RWPE1 (cell line): ENCODE measurements around the gene SPATA31D1.

Source experiments
- CTCF ChIA-PET: fragments of 350-600 bp; sonication (Branson Sonifier 250); formaldehyde crosslinking; extraction: SDS; loops from one replicate; lab custom pipeline; 2021; lab: Yijun Ruan, JAX
- POLR2A ChIA-PET: fragments of 400-600 bp; formaldehyde crosslinking; extraction: SDS; loops from one replicate; lab custom pipeline; 2020; ENCODE audit warnings: antibody characterized with exemption; ENCODE audit not compliant: low non-redundant PET; lab: Yijun Ruan, JAX
- DNase-seq: peaks from one replicate; pipeline ENCODE4 v3.0.0; 2012; ENCODE audit warnings: low spot score
- H3K27ac ChIP-seq: fragments of 450-650 bp; 2 replicates; pipeline ENCODE4 v1.5.1; 2017
- TF ChIP-seq, protein P1 (sequence below): fragments of 450-650 bp; conservative IDR thresholded peaks from 2 replicates; pipeline ENCODE4 v1.5.1; 2017; ENCODE audit warnings: low read depth, mild to moderate bottlenecking

SPATA31D1 gene

DNA sequence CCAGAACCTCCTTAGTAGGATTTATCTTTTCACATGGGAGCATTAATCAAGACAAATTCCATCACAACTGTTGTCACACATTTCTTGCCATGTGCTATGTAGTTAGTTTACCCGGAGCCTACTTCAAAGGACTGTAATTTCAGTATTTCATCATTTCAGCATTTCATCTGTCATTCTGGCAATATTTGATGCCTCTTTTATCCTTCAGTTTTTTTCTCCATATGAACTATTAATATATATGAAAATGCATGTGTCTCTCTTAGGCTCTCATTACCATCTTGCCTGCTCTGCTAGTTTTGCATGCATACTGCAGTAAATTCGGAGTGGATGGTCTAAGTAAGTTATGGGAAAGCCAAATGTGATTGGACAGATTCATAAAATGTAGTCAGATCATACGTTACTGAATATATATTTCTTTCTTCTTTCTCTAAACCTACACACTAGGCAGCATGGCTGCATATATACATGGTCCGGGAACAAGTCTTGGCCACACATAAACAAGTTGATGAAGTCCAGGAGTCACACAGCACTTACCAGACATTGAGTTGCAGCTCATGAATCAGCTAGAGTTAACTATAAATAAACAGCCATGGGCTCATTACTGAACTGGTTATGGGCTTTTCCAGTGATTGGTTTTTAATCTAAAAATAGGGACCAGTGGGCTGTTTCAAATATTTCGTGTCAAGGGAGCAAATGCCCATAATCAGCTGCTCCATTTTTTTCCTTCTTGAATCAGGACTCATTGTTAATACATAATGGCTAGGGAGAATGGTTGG is 46.6 kb downstream of the SPATA31D1 start:
- no peak overlapping the region for H3K27ac ChIP-seq
- ChIA-PET POLR2A (no interaction called here), CTCF (no interaction called here)
- TF ChIP-seq, protein P1, sequence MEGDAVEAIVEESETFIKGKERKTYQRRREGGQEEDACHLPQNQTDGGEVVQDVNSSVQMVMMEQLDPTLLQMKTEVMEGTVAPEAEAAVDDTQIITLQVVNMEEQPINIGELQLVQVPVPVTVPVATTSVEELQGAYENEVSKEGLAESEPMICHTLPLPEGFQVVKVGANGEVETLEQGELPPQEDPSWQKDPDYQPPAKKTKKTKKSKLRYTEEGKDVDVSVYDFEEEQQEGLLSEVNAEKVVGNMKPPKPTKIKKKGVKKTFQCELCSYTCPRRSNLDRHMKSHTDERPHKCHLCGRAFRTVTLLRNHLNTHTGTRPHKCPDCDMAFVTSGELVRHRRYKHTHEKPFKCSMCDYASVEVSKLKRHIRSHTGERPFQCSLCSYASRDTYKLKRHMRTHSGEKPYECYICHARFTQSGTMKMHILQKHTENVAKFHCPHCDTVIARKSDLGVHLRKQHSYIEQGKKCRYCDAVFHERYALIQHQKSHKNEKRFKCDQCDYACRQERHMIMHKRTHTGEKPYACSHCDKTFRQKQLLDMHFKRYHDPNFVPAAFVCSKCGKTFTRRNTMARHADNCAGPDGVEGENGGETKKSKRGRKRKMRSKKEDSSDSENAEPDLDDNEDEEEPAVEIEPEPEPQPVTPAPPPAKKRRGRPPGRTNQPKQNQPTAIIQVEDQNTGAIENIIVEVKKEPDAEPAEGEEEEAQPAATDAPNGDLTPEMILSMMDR, result no peak
- DNase-seq, result no peak

DNA sequence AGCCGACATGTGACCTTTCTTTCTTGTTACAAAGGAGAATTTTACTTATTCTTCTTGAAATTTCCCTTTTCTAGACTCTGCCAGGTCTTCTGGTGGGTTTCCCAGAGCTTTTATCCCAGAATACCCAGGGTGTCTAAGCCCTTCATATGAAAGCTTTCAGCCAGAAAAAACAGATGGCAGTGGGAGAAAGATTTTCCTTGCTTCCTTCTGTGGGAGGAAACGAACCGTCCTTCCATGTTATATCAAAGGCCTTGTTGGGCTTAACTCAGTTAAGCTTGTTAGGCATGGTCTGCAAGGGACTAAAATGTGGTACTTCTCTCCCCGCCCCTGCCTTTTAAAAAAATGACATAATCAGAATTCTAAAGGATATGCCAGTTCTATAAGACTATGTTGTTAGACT is 47.5 kb downstream of the SPATA31D1 start:
- POLR2A ChIA-PET, result no interaction called here
- CTCF ChIA-PET, result no interaction called here
- H3K27ac ChIP-seq, result no peak overlapping the region
- no peak for DNase-seq
- TF ChIP-seq, protein P1, result no peak

DNA sequence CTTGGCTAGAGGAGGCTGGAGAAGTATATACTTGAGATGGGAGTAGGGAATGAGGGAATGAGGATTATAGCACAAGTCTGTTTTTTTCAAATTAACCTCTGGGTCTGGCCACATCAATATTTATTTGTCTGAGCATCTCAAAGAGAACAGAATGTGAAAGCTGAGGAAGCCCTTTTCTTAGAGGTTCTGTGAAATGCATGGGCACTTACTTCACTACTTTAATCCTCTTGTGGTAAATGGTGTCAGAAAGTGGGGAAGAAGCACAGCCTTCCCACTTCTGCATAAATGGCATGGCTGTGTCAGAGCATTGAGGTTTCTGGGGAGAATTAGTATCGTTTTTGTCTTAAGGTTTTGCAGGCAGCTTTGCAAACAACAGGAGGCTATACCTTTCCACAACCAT is 48.6 kb downstream of the SPATA31D1 start:
- TF ChIP-seq, protein P1, result no peak
- ChIA-PET CTCF (no interaction called here), POLR2A (no interaction called here)
- DNase-seq, result no peak
- no peak overlapping the region for H3K27ac ChIP-seq

DNA sequence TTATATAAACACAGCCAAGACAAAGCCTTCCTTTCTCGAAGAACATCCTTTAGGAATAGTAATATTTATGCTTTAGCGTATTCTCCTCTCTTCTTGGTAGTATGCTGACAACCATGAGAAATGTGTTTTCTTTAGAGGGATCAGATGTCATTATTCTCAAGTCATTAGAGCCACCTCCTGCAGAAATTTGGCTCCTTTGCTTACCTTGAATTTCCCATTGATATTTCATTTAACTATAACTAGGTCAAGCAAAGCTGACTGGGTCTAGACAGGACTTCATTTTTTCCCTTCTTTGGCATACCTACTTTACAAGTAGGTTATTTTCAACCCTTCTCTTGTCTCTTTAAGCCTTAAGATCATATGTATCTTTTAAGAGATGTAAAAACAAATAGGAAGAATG is 50.3 kb downstream of the SPATA31D1 start:
- no peak overlapping the region for H3K27ac ChIP-seq
- DNase-seq, result no peak
- TF ChIP-seq, protein P1, result no peak
- ChIA-PET POLR2A (no interaction called here), CTCF (interaction anchor here (0.6 kb wide), 1 partner anchor 32 kb away, joined by 3 read pairs; no protein-coding TSS in a partner anchor)
